Mesendoderm (in vitro differentiated cells): ENCODE data around the gene JAZF1. TPM values are rescaled to one million over a fixed set of nuclear protein-coding genes. Genes with fewer than 3 reads are reported as not detected.

Experiments
- DNase-seq: peaks from one replicate; pipeline ENCODE4 v3.0.0; 2013
- H2AK5ac ChIP-seq: 2 replicates; pipeline ENCODE4 v1.6.1; 2013; ENCODE audit warnings: low read length, inconsistent platforms
- H2BK120ac ChIP-seq: 2 replicates; pipeline ENCODE4 v1.6.1; 2013; ENCODE audit warnings: low read depth, mild to moderate bottlenecking, low read length, moderate library complexity, mixed read lengths
- H2BK15ac ChIP-seq: replicated peaks from 2 replicates; pipeline ENCODE4 v1.6.1; 2013; ENCODE audit warnings: low read depth, mild to moderate bottlenecking, moderate library complexity
- H2BK5ac ChIP-seq: 2 replicates; pipeline ENCODE4 v1.6.1; 2013; ENCODE audit warnings: low read length, inconsistent platforms
- H3K18ac ChIP-seq: 2 replicates; pipeline ENCODE4 v1.6.1; 2013; ENCODE audit warnings: mild to moderate bottlenecking, low read length, mixed read lengths
- H3K23ac ChIP-seq: one replicate; pipeline ENCODE4 v1.6.1; 2013; ENCODE audit warnings: low read length
- H3K27ac ChIP-seq: 2 replicates; pipeline ENCODE4 v1.5.1; 2013; ENCODE audit warnings: low read depth, mild to moderate bottlenecking, inconsistent platforms, low read length, moderate library complexity
- H3K27me3 ChIP-seq: 2 replicates; pipeline ENCODE4 v1.6.1; 2013; ENCODE audit warnings: low read length, control low read depth, mild to moderate bottlenecking, inconsistent platforms; ENCODE audit not compliant: insufficient read depth, poor library complexity
- H3K36me3 ChIP-seq: 2 replicates; pipeline ENCODE4 v1.6.1; 2013; ENCODE audit warnings: low read length, inconsistent platforms; ENCODE audit not compliant: control insufficient read depth, insufficient read depth
- H3K4ac ChIP-seq: one replicate; pipeline ENCODE4 v1.6.1; 2013; ENCODE audit warnings: low read depth, mild to moderate bottlenecking, low read length, moderate library complexity
- H3K4me1 ChIP-seq: 2 replicates; pipeline ENCODE4 v1.6.1; 2013; ENCODE audit warnings: low read depth, low read length, inconsistent platforms; ENCODE audit not compliant: control insufficient read depth
- H3K4me2 ChIP-seq: 2 replicates; pipeline ENCODE4 v1.6.1; 2013; ENCODE audit warnings: low read length
- H3K4me3 ChIP-seq: 2 replicates; pipeline ENCODE4 v1.5.1; 2013; ENCODE audit warnings: mild to moderate bottlenecking, low read length
- H3K56ac ChIP-seq: one replicate; pipeline ENCODE4 v1.6.1; 2013; ENCODE audit warnings: low read length
- H3K79me1 ChIP-seq: 2 replicates; pipeline ENCODE4 v1.6.1; 2013; ENCODE audit warnings: low read length, inconsistent platforms
- H3K79me2 ChIP-seq: 2 replicates; pipeline ENCODE4 v1.6.1; 2013; ENCODE audit warnings: mild to moderate bottlenecking, low read length; ENCODE audit not compliant: control insufficient read depth, insufficient read depth
- H3K9ac ChIP-seq: 2 replicates; pipeline ENCODE4 v1.6.1; 2013; ENCODE audit warnings: low read length, inconsistent platforms
- H4K5ac ChIP-seq: one replicate; pipeline ENCODE4 v1.6.1; 2013; ENCODE audit warnings: low read length
- H4K8ac ChIP-seq: one replicate; pipeline ENCODE4 v1.6.1; 2013; ENCODE audit warnings: low read depth, mild to moderate bottlenecking, control low read depth, low read length, moderate library complexity
- WGBS: extraction: QIAGEN DNeasy Blood & Tissue Kit; methylation state at CpG from one replicate; pipeline ENCODE4 v1.1.7; 2013; ENCODE audit warnings: low lambda C conversion rate, missing lambda C conversion rate; ENCODE audit not compliant: insufficient coverage; ENCODE audit errors: extremely low coverage; 5-methylcytosine and 5-hydroxymethylcytosine counted together
- polyA plus RNA-seq, 2 experiments: library from polyadenylated mRNA; stranded (reverse); fragments of 200-250 nt; gene quantifications; one replicate each; pipeline ENCODE4 v1.2.3, GENCODE V29; 2013

The JAZF1 gene
- polyA plus RNA-seq (2013, experiment 1 of 2): 12.2 TPM
- polyA plus RNA-seq (2013, experiment 2 of 2): 11.7 TPM

DNA sequence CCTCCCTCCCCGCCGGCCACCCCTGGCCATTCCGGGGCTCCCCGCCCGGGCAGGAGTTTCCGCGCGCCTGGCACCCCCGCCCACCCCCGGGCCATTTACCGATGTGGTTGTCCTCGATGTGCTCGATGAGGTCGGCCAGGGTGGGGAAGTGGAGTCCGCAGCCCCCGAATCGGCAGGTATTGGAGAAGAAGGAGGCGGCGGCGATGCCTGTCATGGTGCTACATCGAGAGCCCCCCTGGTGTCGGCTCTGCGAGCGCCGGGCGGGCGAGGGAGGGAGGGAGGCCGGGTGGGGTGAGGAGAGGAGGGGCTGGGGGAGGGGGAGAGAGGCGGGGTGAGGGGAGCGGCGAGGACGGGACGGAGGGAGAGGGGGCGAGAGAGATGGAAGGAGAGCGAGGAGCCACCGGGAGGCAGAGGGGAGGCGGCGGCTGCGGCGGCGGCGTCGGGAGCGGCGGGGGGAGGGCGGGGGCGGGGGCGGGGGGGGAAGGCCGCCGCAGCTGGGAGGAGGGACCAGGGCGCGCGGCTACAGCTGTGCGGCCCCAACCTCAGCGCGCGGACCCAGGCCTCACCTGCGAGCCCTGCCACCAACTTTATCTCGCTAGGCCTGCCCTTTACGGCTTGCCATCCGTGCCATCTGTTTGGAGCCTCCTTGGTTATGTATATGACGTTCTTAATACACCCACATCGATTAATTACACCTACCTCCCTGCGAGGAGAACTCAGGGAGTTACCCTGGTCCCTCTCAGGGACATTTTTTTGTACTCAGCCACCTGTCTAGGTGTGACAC lies at the start of gene JAZF1:
Gene JAZF1 (minus strand): TSS at position 432 of the 784 bp plus-strand sequence.
- Histone ChIP-seq H2BK5ac (no peak within 1 kb of the TSS), H2BK120ac (peak within 1 kb of the TSS; percentile 29), H3K56ac (peak within 1 kb of the TSS; percentile 71), H2AK5ac (no peak within 1 kb of the TSS), H3K36me3 (no peaks in the 10 kb centered on the region), H3K23ac (no peak within 1 kb of the TSS), H3K4ac (peak within 1 kb of the TSS; percentile 88), H4K5ac (no peak within 1 kb of the TSS), H3K4me2 (peak within 1 kb of the TSS; percentile 24), H3K4me3 (peak within 1 kb of the TSS; percentile 52), H3K4me1 (no peaks in the 10 kb centered on the region), H3K27me3 (no peaks in the 10 kb centered on the region), H2BK15ac (peak within 1 kb of the TSS; percentile 60), H3K18ac (peak within 1 kb of the TSS; percentile 99), H3K79me2 (no peaks in the 10 kb centered on the region), H3K79me1 (no peaks in the 10 kb centered on the region), H3K27ac (peak within 1 kb of the TSS; percentile 27), H3K9ac (peak within 1 kb of the TSS; percentile 65), H4K8ac (peak within 1 kb of the TSS; percentile 83)
- DNase-seq: peak; percentile 84
- no CpG with 5 or more reads among the region's 64 CpGs for whole genome bisulfite sequencing

DNA sequence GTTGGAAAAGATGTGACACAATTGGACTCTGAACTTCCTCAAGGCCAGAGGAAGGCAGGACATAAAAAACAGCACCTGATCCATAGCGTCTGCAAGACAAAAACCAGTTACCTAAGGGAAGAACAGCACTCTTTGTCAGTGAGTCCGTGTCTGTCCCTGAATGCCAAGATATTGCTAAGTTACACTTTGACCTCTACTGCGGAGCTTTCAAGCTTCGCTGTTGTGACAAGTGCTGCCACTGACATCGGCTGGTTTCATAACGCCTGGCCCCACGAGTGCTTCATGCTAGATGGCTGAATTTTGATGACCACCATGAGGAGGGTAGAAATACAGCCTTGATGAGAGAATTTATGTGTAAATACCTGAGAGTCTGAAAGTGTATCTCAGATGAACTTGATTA lies 49.7 kb upstream of the JAZF1 start:
- Histone ChIP-seq H3K27ac (no peak overlapping the region), H2BK5ac (no peak overlapping the region), H3K36me3 (no peaks in the 10 kb centered on the region), H3K79me1 (no peaks in the 10 kb centered on the region), H4K5ac (no peak overlapping the region), H2AK5ac (no peak overlapping the region), H3K9ac (no peak overlapping the region), H2BK120ac (no peak overlapping the region), H3K4me2 (no peak overlapping the region), H3K23ac (no peak overlapping the region), H2BK15ac (no peak overlapping the region), H3K27me3 (no peaks in the 10 kb centered on the region), H3K18ac (no peak overlapping the region), H3K4me3 (no peak overlapping the region), H4K8ac (no peak overlapping the region), H3K56ac (no peak overlapping the region), H3K4me1 (peaks cover under 1% of the 10 kb centered on the region), H3K4ac (no peak overlapping the region), H3K79me2 (no peaks in the 10 kb centered on the region)
- no peak for DNase-seq
- WGBS: no CpG with 5 or more reads among the region's 7 CpGs

DNA sequence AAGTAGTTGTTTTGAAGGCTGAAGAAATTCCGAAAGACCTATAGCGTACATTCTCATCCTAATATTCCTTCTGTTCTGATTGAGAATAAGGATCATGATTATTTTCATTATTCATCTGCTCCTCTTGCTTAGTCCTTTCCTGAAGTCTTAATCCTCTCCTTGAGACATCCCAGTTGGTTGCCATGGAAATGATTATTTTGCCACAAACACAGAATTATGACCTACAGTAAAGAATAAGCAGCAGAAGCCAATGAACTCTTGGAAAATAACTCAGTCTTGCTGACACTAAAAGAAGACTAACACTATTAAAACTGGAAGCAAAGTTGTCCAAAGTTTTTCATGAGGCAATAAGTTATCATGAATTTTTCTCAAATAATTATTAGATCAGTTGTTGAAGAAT lies 47.8 kb upstream of the JAZF1 start:
- Histone ChIP-seq H2BK15ac (no peak overlapping the region), H3K4ac (no peak overlapping the region), H3K23ac (no peak overlapping the region), H3K4me2 (no peak overlapping the region), H3K27me3 (no peaks in the 10 kb centered on the region), H2BK5ac (no peak overlapping the region), H3K18ac (no peak overlapping the region), H3K79me1 (no peaks in the 10 kb centered on the region), H4K8ac (no peak overlapping the region), H3K9ac (no peak overlapping the region), H3K79me2 (no peaks in the 10 kb centered on the region), H3K27ac (no peak overlapping the region), H4K5ac (no peak overlapping the region), H3K36me3 (no peaks in the 10 kb centered on the region), H2BK120ac (no peak overlapping the region), H3K4me1 (peaks cover 3% of the 10 kb centered on the region), H3K4me3 (no peak overlapping the region), H3K56ac (no peak overlapping the region), H2AK5ac (no peak overlapping the region)
- no CpG with 5 or more reads among the region's 2 CpGs for WGBS
- DNase-seq: no peak

DNA sequence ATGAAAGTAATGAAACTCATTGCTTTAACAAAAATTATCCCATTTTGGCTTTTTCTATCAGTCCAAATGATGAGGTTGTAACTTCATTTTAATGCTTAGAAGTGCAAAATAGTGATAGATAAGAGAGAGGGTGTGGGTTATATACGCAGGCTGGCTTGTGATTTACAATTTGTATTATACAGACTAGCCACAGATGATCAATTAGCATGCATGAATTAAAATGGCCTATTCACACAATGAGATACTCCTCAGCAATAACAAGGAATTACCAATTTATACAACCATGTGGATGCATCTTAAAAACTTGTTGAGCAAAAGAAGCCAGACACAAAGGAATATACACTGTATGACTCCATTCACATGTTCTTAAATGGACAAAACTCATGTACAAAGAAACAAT lies 45.4 kb upstream of the JAZF1 start:
- H4K8ac ChIP-seq: no peak overlapping the region
- H2BK15ac ChIP-seq: no peak overlapping the region
- no peak overlapping the region for H2BK120ac ChIP-seq
- H3K4me3 ChIP-seq: no peak overlapping the region
- no CpG with 5 or more reads among the region's 1 CpG for WGBS
- no peak overlapping the region for H2AK5ac ChIP-seq
- no peak overlapping the region for H3K56ac ChIP-seq
- no peak overlapping the region for H4K5ac ChIP-seq
- H3K27ac ChIP-seq: no peak overlapping the region
- DNase-seq: no peak
- H2BK5ac ChIP-seq: no peak overlapping the region
- no peaks in the 10 kb centered on the region for H3K79me1 ChIP-seq
- no peak overlapping the region for H3K4ac ChIP-seq
- no peak overlapping the region for H3K4me2 ChIP-seq
- H3K9ac ChIP-seq: no peak overlapping the region
- no peak overlapping the region for H3K18ac ChIP-seq
- no peaks in the 10 kb centered on the region for H3K79me2 ChIP-seq
- H3K23ac ChIP-seq: no peak overlapping the region
- no peaks in the 10 kb centered on the region for H3K36me3 ChIP-seq
- peaks cover 3% of the 10 kb centered on the region for H3K4me1 ChIP-seq
- H3K27me3 ChIP-seq: no peaks in the 10 kb centered on the region

DNA sequence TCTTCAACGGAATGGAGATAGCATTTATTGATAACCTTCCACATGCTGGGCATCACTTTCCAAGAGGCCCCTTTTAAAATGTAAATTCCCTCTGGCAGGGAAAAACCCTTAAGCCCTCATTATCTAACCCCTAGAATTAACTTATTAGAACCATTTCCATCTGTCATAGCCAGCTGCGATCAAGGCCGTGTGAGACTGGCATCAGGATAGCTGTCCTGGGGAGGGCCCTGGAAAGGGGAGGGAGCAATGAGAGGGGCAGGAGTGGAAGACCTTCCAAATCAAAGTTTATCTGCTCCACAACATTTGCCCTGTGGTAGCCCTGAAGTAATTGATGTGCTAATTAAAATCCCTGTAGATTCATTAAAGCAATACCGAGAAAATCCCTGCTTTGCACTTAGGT lies 45.0 kb upstream of the JAZF1 start:
- Histone ChIP-seq H3K56ac (no peak overlapping the region), H3K27ac (no peak overlapping the region), H3K79me2 (no peaks in the 10 kb centered on the region), H3K4ac (no peak overlapping the region), H3K4me3 (no peak overlapping the region), H3K79me1 (no peaks in the 10 kb centered on the region), H3K36me3 (no peaks in the 10 kb centered on the region), H3K9ac (no peak overlapping the region), H2BK15ac (no peak overlapping the region), H3K27me3 (no peaks in the 10 kb centered on the region), H4K8ac (no peak overlapping the region), H2AK5ac (no peak overlapping the region), H4K5ac (no peak overlapping the region), H2BK120ac (no peak overlapping the region), H3K23ac (no peak overlapping the region), H3K4me2 (no peak overlapping the region), H2BK5ac (no peak overlapping the region), H3K18ac (no peak overlapping the region), H3K4me1 (peaks cover 3% of the 10 kb centered on the region)
- peak; percentile 52 for DNase-seq
- WGBS: no CpG with 5 or more reads among the region's 4 CpGs

DNA sequence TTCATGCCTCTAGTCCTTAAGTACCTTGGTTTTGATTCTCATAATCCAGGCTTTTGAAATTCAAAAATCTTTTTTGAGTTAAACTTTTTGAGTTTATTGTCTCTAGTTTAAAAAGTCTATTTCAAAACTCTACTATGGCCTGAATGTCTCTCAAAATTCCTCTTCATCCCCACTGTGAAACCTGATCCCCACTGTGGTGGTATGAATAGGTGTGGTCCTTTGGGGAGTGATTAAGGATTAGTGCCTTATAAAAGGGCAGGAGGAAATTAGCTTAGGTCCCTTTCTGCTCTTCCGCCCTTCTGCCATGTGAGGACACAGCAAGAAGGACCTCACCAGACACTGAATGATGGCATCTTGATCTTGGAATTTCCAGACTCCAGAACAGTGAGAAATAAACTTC lies 44.1 kb upstream of the JAZF1 start:
- no peak overlapping the region for H2BK15ac ChIP-seq
- DNase-seq: no peak
- H3K4me1 ChIP-seq: peaks cover 3% of the 10 kb centered on the region
- no peak overlapping the region for H2BK5ac ChIP-seq
- no peaks in the 10 kb centered on the region for H3K79me1 ChIP-seq
- no peak overlapping the region for H4K5ac ChIP-seq
- no peak overlapping the region for H3K4me2 ChIP-seq
- H3K79me2 ChIP-seq: no peaks in the 10 kb centered on the region
- no CpG with 5 or more reads among the region's 1 CpG for WGBS
- no peak overlapping the region for H3K56ac ChIP-seq
- no peak overlapping the region for H3K4ac ChIP-seq
- no peak overlapping the region for H2BK120ac ChIP-seq
- H3K36me3 ChIP-seq: no peaks in the 10 kb centered on the region
- H3K4me3 ChIP-seq: no peak overlapping the region
- H3K9ac ChIP-seq: no peak overlapping the region
- H2AK5ac ChIP-seq: no peak overlapping the region
- no peak overlapping the region for H3K23ac ChIP-seq
- no peak overlapping the region for H3K18ac ChIP-seq
- no peak overlapping the region for H4K8ac ChIP-seq
- H3K27me3 ChIP-seq: no peaks in the 10 kb centered on the region
- no peak overlapping the region for H3K27ac ChIP-seq
